Measurements from ENCODE around the gene PALM.

- TF ChIP-seq TP53 (CRISPR knock-in tag; IDR thresholded peaks at IDR 0.05) (no peak), SMAD3 (CRISPR knock-in tag; IDR thresholded peaks at IDR 0.05; ENCODE audit: borderline replicate concordance) (no peak), NR2C2 (CRISPR knock-in tag; IDR thresholded peaks at IDR 0.05) (no peak), ETV6 (CRISPR knock-in tag; IDR thresholded peaks at IDR 0.05) (no peak), FOXJ3 (CRISPR knock-in tag; IDR thresholded peaks at IDR 0.05; ENCODE audit: borderline replicate concordance) (no peak), ATF3 (CRISPR knock-in tag; conservative IDR thresholded peaks at IDR 0.05) (no peak), CTCF (IDR thresholded peaks at IDR 0.05) (no peak), ATF2 (CRISPR knock-in tag; IDR thresholded peaks at IDR 0.05; ENCODE audit: borderline replicate concordance, low read depth) (no peak), KAT7 (CRISPR knock-in tag; IDR thresholded peaks at IDR 0.05; ENCODE audit: borderline replicate concordance) (no peak), ZNF423 (CRISPR knock-in tag; IDR thresholded peaks at IDR 0.05) (no peak), RORB (CRISPR knock-in tag; IDR thresholded peaks at IDR 0.05) (no peak), MXD4 (CRISPR knock-in tag; IDR thresholded peaks at IDR 0.05; ENCODE audit: borderline replicate concordance) (no peak), ATF1 (CRISPR knock-in tag; IDR thresholded peaks at IDR 0.05) (no peak)
Observed at GRCh38 chr19:663682-664117, 45.0 kb upstream of the PALM start.

Measured in WTC11 (cell line).